Non-pigmented ciliary epithelial cell (primary cell): ENCODE measurements around the gene CFAP73.
"Not testable (repeated sequence)": the region's sequence is repeated elsewhere in the genome, so short reads cannot be mapped to it uniquely, and the experiment has no call there.

Experiments used
- DNase-seq: peaks from one replicate; pipeline ENCODE4 v3.0.0-alpha.2; 2010; ENCODE audit warnings: low read depth

Gene CFAP73

DNA sequence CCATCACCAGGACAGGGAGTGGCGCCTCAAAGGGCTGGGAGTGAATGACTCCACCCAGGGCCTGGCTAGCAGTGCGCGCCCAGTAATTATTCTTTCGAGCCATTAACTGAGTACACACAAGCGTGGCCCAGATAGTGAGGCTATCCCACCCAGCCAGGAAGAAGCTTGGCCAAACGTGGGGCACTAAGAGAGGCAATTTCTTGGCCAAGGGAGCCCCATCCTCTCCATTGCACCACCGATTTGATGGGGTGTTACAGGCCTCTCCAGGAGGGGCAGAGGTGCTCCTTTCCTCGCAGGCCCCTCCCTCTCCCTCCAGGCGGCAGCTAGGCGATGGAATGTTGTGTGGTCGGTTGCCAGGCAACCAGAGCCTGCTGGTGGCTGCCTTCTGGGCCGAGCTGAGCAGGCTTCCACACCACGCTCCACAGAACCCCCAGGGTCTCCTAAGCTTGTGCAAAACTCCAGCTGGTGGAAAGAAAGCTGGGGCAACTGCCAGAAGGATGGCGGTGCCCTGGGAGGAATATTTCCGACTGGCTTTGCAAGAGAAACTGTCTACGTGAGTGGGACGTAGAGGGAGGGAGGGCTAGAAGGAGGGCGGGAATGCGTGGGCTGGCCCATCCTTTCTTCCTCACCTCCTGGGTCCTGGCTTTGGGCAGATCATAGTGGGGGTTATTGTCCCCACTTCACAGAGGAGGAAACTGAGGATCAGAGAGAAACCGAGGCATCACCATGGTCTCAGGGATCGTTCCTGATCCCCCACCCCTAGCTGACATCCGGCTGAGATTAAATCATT is at the start of gene CFAP73:
Gene CFAP73, plus strand, starts transcription at position 364 of the 790 bp plus-strand sequence. Its CDS starts 134 bp downstream, at position 498.
- DNase-seq, result peak; percentile 55

DNA sequence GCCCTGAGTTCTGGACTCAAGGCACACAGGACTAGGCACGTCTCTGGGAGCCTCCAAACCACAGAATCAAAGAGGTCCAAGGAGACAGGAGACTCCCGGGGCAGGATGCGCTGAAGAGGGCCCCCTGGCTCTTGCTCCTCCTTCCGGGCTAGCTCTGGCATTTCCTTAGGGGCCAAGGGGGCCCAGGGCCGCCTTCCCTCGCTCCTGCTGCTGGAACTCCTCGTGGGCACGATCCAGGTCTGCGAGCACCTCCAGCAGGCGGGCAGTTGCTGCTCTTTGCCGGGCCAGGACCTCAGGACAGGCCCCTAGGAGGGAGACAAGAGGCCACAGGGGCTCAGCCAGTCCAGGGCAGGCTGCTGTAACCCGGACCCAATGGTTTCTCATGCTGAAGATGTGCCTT is 49.8 kb upstream of the CFAP73 start:
- no peak for DNase-seq

DNA sequence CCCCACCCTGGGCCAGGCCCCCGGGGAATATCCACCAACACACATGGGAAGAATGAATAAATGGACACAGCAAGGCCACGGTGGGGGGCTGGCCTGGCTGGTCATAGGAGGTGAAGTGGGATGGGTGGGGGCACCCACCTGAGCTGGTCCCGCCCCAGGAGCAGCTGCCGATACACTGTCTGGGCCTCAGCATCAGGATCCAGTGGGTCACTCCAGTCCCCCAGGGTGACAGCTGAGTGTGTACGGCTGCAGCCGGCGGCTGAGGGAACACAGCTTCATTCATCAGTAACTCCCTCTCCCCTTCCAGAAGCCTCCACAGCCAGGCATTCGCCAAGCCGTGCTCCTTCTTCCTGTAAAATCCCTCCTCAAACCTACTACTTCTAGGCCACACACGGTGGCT is 47.8 kb upstream of the CFAP73 start:
- DNase-seq, result no peak

DNA sequence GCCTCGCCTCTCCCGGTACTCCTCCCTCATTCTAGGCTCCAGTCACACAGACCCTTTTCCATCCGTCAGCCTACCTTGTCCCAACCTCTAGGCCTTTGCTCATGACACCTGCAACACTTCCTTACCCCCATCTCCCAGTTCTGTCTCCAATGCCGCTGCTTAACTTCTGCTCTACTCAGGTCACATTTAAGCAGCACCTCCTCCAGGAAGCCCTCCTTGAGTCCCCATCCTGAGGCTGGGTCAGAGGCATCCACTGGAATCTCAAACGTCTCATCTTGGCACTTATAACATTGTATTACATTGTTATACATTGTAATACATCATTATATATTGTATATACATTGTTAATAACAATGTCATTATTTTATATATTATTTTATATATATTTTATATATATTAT is 46.7 kb upstream of the CFAP73 start:
- no peak for DNase-seq

DNA sequence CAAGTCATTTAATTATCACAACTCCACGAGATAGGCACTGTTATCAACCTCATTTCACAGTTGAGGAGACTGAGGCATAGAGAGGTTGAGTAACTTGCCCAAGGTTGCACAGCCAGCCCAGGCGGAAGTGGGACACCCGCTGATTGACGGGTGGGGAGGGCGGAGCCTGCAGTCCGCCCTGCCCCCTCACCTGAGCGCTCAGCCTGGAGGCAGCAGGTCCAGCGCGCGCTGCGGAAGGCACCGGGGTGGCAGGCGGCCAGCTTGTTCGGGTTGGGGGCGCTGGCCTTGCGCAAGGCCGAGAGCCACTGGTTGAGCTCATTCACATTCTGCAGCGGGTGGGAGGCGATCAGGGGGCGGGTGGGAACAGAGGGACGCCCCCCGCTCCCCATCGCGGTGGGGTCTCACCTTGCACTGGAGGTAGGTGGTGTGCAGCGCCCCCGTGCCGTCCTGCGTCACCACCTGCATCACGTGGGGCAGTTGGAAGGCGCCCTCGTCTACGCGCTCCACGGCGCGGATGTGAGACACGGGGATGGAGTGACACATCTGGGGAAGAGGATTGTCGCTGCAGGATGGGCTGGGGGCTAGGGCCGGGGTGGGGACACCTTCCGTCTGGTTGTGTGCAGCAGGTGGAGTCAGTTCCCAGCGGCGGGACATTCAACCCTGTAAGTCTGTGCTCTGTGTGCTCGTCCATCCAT is 45.6 kb upstream of the CFAP73 start:
- DNase-seq, result no peak

DNA sequence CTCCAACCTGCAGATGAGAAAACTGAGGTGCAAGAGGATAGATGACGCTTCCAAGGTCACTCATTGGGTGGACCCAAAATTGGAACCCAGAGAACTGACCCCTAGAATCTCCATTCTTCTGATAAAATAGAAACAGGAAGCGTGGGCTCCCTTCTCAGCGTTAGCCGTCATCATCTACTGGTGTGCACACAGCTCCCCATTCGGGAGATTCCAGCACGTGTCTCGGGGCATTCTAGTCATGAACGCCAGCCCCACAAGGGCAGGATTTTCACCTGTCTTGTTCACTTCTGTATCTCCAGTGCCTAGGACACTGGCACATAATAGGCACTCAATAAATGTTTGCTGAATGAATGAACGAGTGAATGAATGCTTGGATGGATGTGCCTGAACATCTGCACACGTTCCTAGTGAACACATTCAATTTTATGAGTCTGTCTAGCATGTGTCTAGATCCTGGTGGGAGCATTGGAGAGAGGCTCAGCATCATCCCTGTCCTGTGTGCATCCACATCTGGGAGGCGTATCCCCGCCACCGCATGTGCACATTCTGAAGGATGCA is 44.5 kb upstream of the CFAP73 start:
- no peak for DNase-seq

DNA sequence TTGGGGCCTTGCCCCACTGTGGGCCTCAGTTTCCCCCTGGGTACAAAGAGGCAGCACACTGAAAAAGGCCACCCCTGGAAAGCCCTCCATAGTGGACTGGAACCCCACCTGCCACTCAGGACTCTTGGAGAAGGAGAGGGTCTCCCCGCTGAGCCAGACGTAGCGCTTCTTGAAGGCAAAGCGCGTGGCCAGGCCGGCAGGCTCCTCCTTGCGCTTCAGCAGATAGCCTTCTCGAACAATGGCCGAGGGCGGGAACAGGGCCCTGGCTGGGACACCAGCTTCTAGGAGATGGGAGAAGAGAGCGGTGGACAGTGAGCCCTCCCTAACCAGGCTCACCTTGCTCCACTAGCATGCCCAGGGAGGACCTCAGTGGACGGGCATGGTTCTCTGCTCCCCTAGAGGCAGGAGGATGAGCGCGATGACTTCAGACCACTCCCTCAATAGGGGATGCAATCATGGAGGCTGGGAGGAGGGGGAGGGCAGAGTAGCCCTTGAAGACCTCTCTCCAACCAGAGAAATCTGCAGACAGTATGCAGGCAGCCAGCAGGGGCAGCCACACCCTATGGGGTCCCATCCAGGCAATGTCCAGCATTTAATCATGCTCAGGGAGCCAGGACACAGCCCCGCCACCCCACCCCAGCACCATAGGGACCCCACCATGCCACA is 43.8 kb upstream of the CFAP73 start:
- no peak for DNase-seq

DNA sequence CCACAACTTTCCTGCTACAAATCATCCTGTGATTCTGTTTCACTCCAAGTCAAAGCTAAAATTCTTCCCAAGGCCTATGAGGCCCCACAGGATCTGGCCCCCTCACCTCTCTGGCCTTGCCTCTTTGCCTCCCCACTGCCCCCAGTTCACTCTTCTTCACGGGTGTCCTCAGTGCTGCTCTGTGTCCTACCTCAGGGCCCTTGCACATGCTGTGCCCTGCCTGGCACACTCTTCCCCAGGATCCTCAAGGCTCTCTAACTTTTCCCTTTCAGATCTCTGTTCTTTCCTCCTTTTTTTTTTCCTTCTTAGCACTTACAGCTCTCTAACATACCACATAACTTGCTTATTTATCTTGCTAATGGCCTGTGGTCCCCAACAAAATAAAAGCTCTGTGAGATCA is 43.2 kb upstream of the CFAP73 start:
- no peak for DNase-seq

DNA sequence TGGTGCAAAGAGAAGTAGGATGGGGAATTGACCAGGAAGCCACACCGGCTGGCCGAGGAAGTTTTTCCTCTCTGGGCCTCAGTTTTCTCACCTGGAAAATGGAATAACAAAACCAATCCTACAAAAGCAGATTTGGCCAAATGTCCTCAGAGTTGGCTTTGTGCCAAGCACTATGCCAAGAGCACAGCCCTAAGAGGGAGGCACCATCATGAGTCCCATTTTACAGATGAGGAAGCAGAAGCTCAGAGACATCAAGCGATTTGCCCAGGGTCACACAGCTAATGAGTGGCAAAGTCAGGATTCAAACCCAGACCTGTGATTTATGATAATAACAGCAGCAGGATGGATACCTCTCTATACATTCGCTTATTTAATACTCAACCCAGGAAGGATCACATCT is 41.2 kb upstream of the CFAP73 start:
- DNase-seq, result no peak

DNA sequence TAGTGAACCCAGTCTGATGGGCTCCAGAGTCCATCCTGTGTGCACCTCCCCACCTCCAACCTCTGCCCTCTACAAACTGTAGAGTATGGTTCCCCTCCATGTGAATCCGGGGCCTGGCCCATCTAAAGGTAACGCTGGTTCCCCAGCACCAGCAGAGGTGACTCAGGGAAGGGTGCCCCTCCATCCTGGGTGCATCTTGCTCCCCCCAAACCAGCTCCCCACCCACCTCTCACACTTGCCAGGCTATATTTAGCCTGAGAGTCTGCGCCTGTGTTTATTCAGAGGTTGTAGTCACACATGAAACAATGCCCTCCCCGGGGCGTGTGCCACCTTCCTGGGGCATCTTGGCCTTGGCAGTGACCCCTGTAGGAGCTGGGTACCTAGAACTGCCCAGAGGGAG is 40.2 kb upstream of the CFAP73 start:
- no peak for DNase-seq

DNA sequence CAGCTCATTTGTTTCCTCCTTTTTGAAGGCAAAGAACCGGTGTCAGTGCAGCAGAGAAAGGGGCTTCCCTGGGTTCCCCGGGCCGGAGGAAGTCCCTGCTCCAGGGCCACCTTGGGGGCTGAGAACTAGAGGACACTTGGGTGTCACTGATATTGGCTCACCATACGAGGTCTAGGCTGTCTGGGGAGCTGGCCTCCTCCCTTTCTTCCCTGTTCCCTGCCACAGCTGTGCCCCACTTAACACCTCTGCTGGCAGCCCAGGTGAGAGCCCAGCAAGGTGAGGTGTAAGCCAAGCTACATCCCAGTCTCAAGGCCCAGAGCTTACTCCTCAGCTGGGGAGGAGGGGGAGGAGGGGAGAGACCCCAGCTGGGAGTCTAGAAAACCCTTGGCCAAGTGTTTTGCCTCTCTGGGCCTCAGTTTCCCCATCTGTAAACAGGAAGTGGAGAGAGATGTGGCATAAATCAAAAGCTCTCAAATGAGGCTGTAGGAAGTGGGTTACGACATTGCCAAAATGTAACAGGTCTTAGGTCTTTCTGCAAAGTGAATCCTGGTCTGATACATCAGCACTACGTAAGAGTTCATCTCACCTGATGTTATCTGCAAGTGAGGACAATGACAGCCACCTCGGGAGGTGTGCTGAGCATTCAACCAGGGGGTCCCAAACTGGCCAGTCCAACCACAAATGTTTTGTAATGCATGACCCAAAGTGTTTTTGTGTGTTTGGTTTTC is 39.5 kb upstream of the CFAP73 start:
- no peak for DNase-seq

DNA sequence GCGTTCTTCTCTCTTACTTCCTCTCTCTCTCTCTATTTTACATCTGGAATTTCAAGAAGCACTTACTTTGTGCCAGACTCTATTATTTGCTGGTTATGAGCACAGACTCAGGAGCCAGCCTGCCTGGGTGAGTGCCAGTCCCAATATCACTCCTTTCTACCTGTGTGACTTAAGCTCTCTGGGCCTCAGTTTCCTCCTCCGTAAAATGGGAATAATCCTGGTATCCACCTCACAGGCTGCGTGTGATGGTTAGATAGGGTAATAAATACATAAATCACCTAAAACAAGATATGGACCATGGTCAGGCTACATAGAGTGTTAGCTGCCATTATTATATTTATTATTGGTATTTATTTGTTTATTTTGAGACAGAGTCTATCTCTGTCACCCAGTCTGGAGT is 38.3 kb upstream of the CFAP73 start:
- DNase-seq, result no peak

DNA sequence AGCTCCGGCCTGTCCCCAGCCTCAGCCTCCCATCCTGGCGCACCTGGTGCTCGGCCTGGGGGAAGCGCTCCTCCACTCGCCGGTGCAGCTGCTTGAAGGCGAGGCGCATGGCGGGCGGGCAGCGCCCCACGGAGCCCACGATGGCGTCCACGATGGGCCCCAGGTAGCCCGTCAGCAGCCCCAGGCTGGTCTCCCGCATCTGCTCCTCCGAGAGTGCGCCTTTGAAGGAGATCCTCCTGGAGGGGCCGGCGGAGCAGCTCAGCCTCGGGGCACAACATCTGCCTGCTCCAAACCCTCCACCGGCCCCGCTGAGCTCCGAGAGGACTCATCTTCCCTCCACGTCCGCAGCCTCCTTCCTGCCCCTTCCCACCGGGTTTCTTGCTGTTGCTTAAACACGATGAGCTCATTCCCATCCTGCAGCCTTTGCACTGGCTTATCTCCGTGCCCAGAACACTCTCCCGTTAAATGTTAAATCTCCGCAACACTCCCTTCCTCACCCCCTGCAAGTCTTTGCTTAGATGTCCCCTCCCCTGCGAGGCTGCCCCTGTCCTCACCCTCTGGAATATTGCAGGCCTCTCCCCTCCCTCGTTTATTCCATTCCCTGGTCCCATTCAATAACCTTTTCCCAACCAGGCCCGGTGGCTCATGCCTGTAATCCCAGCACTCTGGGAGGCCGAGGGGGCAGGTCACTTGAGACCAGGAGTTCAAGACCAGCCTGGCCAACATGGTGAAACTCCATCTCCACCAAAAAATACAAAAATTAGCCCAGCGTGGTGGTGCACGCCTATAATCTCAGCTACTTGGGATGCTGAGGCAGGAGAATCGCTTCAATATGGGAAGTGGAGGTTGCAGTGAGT is 37.3 kb upstream of the CFAP73 start:
- no peak for DNase-seq

DNA sequence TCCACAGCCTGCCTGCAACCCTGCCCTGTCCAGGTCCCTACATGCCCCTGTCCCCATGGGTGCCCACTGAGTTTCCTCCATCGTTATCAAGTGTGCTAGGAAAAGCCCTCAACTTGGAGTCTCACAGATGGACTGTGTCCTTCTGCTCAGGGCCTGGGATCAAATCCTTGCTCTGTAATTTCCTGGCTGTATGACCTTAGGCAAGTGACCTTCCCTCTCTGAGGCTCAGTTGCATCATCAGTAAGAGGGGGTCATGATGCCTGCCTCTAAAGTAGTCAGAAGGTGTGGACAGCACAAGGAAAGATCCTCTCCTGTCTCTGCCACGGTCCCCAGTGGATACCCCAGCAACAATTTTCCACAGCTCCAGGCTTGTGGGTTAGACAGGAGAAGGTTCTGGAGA is 36.1 kb upstream of the CFAP73 start:
- DNase-seq, result no peak

DNA sequence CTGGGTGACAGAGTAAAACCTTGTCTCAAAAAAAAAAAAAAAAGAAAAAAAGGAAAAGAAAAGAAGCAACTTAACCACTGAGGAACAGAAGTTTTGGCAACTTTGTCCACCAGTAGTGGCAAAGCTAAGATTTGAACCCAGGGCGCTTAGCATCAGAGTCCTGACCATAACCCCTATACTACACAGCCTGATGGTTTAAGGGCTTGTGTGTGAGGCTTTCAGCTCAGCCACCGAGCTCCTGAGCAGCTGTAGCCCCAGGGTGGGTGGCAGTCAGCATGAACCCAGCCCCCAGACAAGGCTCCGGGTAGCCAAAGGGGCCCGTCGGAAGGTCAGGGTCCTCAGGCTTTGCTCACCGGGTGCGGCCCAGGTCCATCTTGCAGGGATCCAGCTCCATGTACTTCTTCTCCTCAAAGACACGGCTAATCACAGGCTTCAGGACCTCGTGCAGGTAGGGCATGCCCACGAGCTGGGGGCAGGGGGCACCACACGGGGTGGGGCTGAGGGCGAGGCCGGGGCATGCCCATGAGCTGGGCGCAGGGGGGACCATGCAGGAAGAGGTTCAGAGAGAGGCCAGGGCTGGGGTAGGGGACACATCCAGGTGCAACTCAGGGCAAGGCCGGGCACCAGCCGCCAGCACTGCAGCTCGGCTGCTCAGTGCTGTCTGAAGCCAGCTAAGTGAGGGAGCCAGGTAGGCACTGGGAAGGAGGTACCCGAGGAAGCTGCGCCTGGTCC is 34.9 kb upstream of the CFAP73 start:
- DNase-seq, result no peak

DNA sequence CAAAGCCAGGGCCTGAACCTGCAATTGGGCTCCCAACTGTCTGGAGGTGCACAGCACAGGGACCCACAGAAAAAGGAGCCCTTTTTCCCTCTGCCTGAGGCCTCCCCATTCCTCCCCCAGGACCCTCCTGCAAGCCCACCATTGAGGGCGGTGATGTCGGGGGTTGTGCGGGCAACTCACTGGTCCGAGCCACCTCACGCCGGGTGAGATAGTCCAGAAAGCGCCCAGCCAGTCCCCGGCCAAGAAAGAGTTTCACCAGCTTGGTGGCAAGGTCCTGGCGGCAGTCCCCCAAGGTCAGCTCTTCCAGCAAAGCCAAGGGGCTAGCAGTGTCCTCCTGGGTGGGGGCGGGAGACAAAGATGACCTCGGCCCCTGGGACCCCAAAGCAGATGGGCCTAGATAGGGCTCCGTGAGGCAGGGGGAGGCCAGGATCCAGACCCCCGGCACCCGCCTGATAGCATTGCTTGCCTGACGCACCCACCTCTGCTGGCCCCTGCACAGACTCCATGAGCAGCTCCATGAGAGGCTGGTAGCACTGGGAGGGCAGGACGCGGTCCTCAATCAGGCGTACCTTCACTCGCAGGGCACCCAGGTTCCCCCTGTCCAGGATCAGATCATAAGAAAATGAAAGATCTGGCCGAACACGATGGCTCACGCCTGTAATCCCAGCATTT is 33.9 kb upstream of the CFAP73 start:
- DNase-seq, result no peak

DNA sequence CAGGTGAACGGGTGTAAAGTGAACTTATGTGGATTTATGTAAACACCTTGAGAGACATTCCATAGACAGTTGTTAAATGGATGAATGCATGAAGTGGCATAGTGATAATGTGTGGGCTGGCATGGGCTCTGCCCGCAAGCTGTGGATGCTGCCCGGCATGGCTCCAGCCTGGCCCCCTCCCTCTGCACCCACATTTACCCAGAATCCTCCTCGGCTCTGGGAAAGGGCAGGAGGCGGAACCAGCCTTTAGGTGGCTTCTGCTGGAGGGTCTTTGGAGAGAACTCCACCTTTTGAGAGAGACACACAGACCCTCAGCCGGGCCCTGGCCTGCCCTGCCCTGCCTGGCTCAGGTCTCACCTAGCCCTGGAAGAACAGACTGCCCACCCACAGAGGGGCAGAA is 32.6 kb upstream of the CFAP73 start:
- no peak for DNase-seq

DNA sequence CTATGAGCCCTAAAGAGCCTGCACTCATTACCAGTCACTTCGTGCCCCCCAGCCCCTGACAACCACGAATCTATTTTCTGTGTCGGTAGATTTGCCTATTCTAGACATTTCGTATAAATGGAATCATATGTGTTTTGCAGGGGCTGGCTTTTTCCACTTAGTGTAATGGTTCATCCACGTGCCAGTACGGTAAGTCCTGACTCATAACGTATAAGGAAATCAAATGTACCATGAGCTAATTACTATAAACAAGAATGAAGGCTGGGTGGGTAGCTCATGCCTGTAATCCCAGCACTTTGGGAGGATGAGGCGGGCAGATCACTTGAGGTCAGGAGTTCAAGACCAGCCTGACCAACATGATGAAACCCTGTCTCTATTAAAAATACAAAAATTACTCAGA is 31.8 kb upstream of the CFAP73 start:
- not testable (repeated sequence) for DNase-seq

DNA sequence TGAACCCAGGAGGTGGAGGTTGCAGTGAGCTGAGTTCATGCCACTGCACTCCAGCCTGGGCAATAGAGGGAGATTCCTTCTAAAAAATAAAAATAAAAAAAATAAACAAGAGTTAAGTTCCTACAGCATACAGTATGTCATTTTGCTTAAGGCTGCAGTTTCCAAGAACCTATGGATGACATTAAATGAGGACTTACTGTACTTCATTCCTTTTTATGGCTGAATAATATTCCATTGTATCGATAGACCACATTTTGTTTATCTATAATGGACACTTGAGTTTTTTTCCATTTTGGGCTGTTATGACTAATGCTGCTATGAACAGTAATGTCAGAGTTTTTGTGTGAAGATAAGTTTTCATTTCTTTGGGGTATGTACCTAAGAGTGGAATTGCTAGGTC is 31.4 kb upstream of the CFAP73 start:
- DNase-seq, result no peak
